OCI-LY1 (cell line): Measurements from ENCODE around the gene GGT5.
"Not testable (repeated sequence)": the region's sequence is repeated elsewhere in the genome, so short reads cannot be mapped to it uniquely, and the experiment has no call there.

ENCODE experiments used
- H2AFZ ChIP-seq: fragments of 200-600 bp; sonication (generic), shearing (Covaris generic); 2 replicates; pipeline ENCODE4 v1.6.0; 2014; ENCODE audit warnings: antibody characterized with exemption, mild to moderate bottlenecking, low read length
- H3F3A ChIP-seq: fragments of 200-600 bp; sonication (generic), shearing (Covaris generic); 2 replicates; pipeline ENCODE4 v1.6.0; 2014; ENCODE audit warnings: mild to moderate bottlenecking, antibody characterized with exemption, low read length, moderate library complexity; ENCODE audit not compliant: insufficient read depth
- H3K27ac ChIP-seq: fragments of 200-600 bp; sonication (generic); 2 replicates; pipeline ENCODE4 v1.5.1; 2014; ENCODE audit warnings: low read length, mixed run types, mild to moderate bottlenecking, low read depth; ENCODE audit not compliant: poor library complexity, severe bottlenecking
- H3K27me3 ChIP-seq: fragments of 200-600 bp; sonication (generic); 2 replicates; pipeline ENCODE4 v1.6.0; 2014; ENCODE audit warnings: antibody characterized with exemption, mild to moderate bottlenecking, low read length, moderate library complexity; ENCODE audit not compliant: insufficient read depth
- H3K36me3 ChIP-seq: fragments of 200-600 bp; sonication (generic); 2 replicates; pipeline ENCODE4 v1.6.1; 2014; ENCODE audit warnings: mild to moderate bottlenecking, antibody characterized with exemption, low read length, moderate library complexity, mixed read lengths; ENCODE audit not compliant: insufficient read depth
- H3K4me1 ChIP-seq: fragments of 200-600 bp; sonication (generic); 2 replicates; pipeline ENCODE4 v1.5.1; 2014; ENCODE audit warnings: mild to moderate bottlenecking, low read length, moderate library complexity; ENCODE audit not compliant: insufficient read depth, severe bottlenecking
- H3K4me2 ChIP-seq: fragments of 200-600 bp; sonication (generic), shearing (Covaris generic); 2 replicates; pipeline ENCODE4 v1.6.1; 2014; ENCODE audit warnings: low read length
- H3K4me3 ChIP-seq: fragments of 200-600 bp; sonication (generic); 2 replicates; pipeline ENCODE4 v1.5.1; 2014; ENCODE audit warnings: low read length, low read depth, mild to moderate bottlenecking, mixed read lengths; ENCODE audit not compliant: poor library complexity, severe bottlenecking
- H3K79me2 ChIP-seq: fragments of 200-600 bp; shearing (Covaris generic); 2 replicates; pipeline ENCODE4 v1.6.1; 2016; ENCODE audit warnings: mixed run types, low read length, mixed read lengths; ENCODE audit not compliant: insufficient read depth
- H3K9ac ChIP-seq: fragments of 200-600 bp; sonication (generic), shearing (Covaris generic); 2 replicates; pipeline ENCODE4 v1.6.1; 2014; ENCODE audit warnings: mild to moderate bottlenecking, low read length, mixed read lengths
- H3K9me2 ChIP-seq: fragments of 200-600 bp; sonication (generic), shearing (Covaris generic); 2 replicates; pipeline ENCODE4 v1.6.1; 2014; ENCODE audit warnings: low read depth, mild to moderate bottlenecking, low read length, mixed read lengths
- H3K9me3 ChIP-seq: fragments of 200-600 bp; shearing (Covaris generic); 2 replicates; pipeline ENCODE4 v1.6.1; 2014; ENCODE audit warnings: low read length, mixed read lengths
- H4K20me1 ChIP-seq: fragments of 200-600 bp; sonication (generic), shearing (Covaris generic); 2 replicates; pipeline ENCODE4 v1.6.0; 2016; ENCODE audit warnings: mild to moderate bottlenecking, low read length; ENCODE audit not compliant: insufficient read depth
- EZH2 ChIP-seq: fragments of 200-600 bp; sonication (generic), shearing (Covaris generic); IDR thresholded peaks from 2 replicates; pipeline ENCODE4 v1.8.0; 2017; ENCODE audit warnings: borderline replicate concordance, mixed run types, mild to moderate bottlenecking, antibody characterized with exemption, low read length, moderate library complexity, mixed read lengths
- TF ChIP-seq, protein P1 (sequence below): fragments of 200-600 bp; sonication (generic), shearing (Covaris generic); IDR thresholded peaks from 2 replicates; pipeline ENCODE4 v1.5.1; 2017; ENCODE audit warnings: mild to moderate bottlenecking, antibody characterized with exemption, low read length, moderate library complexity, mixed read lengths

Gene GGT5

DNA sequence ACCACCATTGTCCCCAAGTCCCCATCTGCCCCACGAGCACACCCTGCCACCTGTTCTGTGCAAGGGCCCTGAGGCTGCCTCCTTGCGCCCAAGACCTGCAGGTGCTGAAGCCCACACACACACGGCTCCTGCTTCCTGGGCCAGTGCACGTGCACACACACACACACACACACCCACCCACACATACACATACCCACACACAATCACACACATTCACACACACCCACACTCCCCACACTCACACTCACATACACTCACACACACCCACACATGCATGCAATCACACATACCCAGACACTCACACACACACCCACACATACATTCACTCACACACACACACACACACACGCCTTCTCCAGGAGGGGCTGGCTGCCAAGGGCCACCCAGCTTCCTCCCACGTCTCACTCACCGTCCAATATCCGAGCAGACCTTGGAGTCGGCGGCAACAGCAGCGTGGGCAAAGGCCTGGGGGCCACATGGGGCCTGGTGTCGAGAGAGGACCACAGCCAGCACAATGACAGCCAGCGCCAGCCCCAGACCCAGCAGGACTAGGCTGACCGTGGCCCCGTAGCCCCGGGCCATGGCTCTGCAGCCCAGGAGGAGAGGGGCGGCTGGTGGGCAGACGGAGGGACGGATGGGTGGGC, 616 bp downstream of the GGT5 start:
- no peaks in the 10 kb centered on the region for H3K36me3 ChIP-seq
- no peak overlapping the region for H3K4me2 ChIP-seq
- no peaks in the 10 kb centered on the region for H3K79me2 ChIP-seq
- no peaks in the 10 kb centered on the region for H3F3A ChIP-seq
- H3K4me3 ChIP-seq = no peak overlapping the region
- H3K9me2 ChIP-seq = no peaks in the 10 kb centered on the region
- H3K4me1 ChIP-seq = peaks cover 13% of the 10 kb centered on the region
- TF ChIP-seq, protein P1, sequence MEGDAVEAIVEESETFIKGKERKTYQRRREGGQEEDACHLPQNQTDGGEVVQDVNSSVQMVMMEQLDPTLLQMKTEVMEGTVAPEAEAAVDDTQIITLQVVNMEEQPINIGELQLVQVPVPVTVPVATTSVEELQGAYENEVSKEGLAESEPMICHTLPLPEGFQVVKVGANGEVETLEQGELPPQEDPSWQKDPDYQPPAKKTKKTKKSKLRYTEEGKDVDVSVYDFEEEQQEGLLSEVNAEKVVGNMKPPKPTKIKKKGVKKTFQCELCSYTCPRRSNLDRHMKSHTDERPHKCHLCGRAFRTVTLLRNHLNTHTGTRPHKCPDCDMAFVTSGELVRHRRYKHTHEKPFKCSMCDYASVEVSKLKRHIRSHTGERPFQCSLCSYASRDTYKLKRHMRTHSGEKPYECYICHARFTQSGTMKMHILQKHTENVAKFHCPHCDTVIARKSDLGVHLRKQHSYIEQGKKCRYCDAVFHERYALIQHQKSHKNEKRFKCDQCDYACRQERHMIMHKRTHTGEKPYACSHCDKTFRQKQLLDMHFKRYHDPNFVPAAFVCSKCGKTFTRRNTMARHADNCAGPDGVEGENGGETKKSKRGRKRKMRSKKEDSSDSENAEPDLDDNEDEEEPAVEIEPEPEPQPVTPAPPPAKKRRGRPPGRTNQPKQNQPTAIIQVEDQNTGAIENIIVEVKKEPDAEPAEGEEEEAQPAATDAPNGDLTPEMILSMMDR = no peak
- no peak for TF ChIP-seq EZH2
- H3K27ac ChIP-seq = no peak overlapping the region
- no peaks in the 10 kb centered on the region for H4K20me1 ChIP-seq
- no peaks in the 10 kb centered on the region for H3K9me3 ChIP-seq
- H2AFZ ChIP-seq = no peak overlapping the region
- H3K27me3 ChIP-seq = no peaks in the 10 kb centered on the region
- H3K9ac ChIP-seq = no peak overlapping the region

DNA sequence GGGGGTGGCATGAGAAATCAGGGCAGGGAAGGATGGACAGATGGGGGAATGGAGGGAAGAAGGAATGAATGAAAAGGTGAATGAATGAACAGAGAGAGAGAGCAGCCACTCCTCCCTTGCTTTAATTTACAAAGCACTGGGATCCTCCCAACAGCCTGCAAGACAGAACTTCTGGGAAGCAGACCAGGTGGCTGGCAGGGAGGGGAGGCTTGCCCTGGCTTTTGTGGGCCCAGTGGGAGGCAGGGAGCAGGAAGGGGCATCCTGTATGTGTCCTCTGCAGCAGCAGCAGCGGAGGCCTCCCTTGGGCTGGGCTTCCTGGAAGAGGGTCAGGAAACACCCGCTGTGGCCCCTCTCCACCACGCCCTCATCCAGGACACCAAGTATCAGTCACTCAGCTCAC, 1.5 kb downstream of the GGT5 start:
- not testable (repeated sequence) for H3K4me3 ChIP-seq, H3K9me3 ChIP-seq, H3K79me2 ChIP-seq, H4K20me1 ChIP-seq, H3K9ac ChIP-seq, H3K27ac ChIP-seq, H3K9me2 ChIP-seq, H2AFZ ChIP-seq, H3F3A ChIP-seq, H3K27me3 ChIP-seq, H3K36me3 ChIP-seq
- Histone ChIP-seq H3K4me1 (peaks cover 13% of the 10 kb centered on the region), H3K4me2 (peak overlapping the region; percentile 32; the same call in 1 of the 2 replicates)

DNA sequence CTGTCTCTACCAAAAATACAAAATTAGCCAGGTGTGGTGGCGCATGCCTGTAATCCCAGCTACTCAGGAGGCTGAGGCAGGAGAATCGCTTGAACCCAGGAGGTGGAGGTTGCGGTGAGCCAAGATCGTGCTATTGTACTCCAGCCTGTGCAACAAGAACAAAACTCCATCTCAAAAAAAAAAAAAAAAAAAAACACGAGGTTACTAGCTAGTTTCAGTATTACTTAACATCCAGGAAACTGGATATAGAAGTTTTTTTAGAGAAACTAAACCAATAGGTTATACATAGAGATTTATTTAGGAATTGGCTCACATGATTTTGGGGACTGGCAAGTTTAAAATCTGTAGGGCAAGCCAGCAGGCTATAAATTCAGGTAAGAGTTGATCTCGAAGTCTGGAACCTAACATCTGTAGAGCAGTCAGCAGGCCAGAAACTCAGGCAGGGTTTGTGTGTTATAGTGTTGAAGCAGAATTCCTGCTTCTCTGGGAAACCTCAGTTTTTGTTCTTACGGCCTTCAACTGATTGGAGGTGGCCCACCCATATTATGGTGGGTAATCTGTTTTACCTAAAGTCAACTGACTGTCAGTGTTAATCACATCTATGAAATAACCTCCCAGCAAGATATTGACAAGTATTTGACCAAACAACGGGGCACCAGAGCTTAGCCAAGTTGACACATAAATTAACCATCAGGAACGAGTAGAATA, 3.7 kb downstream of the GGT5 start:
- not testable (repeated sequence) for H3K27ac ChIP-seq, H4K20me1 ChIP-seq, H3K9me3 ChIP-seq, H3K4me3 ChIP-seq, H3K27me3 ChIP-seq, H3K36me3 ChIP-seq, H3K4me2 ChIP-seq, H3K9ac ChIP-seq, H3K9me2 ChIP-seq, H2AFZ ChIP-seq, H3K79me2 ChIP-seq, H3F3A ChIP-seq
- H3K4me1 ChIP-seq = peaks cover 13% of the 10 kb centered on the region

DNA sequence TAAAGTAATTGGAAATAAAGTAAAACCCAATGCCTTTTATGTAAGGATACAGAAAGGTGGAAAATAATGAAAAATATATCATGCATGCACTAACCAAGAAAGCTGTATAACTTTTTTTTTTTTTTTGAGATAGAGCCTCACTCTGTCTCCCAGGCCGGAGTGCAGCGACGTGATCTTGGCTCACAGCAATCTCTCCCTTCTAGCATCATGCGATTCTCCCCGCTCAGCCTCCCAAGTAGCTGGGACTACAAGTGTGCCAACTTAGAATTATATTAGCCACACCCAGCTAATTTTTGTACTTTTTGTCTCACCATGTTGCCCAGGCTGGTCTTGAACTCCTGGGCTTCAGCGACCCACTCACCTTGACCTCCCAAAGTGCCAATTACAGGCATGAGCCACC, 4.5 kb downstream of the GGT5 start:
- Histone ChIP-seq H3K9ac (no peak overlapping the region), H3K9me3 (no peaks in the 10 kb centered on the region), H3K27me3 (no peaks in the 10 kb centered on the region), H2AFZ (no peak overlapping the region), H3K27ac (no peak overlapping the region), H3K79me2 (no peaks in the 10 kb centered on the region), H3K36me3 (no peaks in the 10 kb centered on the region), H4K20me1 (no peaks in the 10 kb centered on the region), H3K4me1 (peaks cover 13% of the 10 kb centered on the region), H3F3A (no peaks in the 10 kb centered on the region), H3K4me3 (no peak overlapping the region), H3K9me2 (no peaks in the 10 kb centered on the region), H3K4me2 (no peak overlapping the region)
- TF ChIP-seq EZH2 = no peak
- TF ChIP-seq, protein P1 = no peak

DNA sequence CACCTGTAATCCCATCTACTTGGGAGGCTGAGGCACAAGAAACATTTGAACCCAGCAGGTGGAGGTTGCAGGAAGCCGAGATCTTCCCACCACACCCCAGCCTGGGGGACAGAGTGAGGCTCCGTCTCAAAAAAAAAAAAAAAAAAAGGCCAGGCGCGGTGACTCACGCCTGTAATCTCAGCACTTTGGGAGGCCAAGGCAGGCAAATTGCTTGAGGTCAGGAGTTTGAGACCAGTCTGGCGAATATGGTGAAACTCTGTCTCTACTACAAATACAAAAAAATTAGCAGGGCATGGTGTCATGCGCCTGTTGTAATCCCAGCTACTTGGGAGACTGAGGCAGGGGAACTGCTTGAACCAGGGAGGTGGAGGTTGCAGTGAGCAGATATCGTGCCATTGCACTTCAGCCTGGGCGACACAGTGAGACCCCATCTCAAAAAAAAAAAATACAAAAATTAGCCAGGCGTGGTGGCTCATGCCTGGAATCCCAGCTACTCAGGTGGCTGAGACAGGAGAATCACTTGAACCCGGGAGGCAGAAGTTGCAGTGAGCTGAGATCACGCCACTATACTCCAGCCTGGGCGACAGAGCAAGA, 6.7 kb downstream of the GGT5 start:
- H3F3A ChIP-seq, H3K9me3 ChIP-seq, H3K9ac ChIP-seq, H3K27ac ChIP-seq, H3K79me2 ChIP-seq, H3K9me2 ChIP-seq, H4K20me1 ChIP-seq, H3K36me3 ChIP-seq, H3K4me1 ChIP-seq, H2AFZ ChIP-seq, H3K4me2 ChIP-seq, H3K27me3 ChIP-seq, H3K4me3 ChIP-seq: not testable (repeated sequence)
